CD4-positive, CD25-positive, alpha-beta regulatory T cell (primary cell): ENCODE measurements around the gene IMMP2L. TPM values are rescaled to one million over a fixed set of nuclear protein-coding genes. Genes with fewer than 3 reads are reported as not detected.

Source experiments
- ATAC-seq, 2 donors: fragments of 150-1000 bp; cut with Tn5 transposase; one replicate each; pipeline ENCODE4 v1.10.0; 2021; ENCODE audit warnings: low read depth in 2 of 2, moderate number of reproducible peaks in 2 of 2, moderate library complexity in 1 of 2
- DNase-seq, 3 donors: peaks; one replicate each; pipeline versions ENCODE4 v3.0.0 to v3.0.0-alpha.2; 2012 to 2022; ENCODE audit warnings: mixed read lengths in 1 of 3
- H3K27ac ChIP-seq: one replicate; pipeline ENCODE4 v1.7.0; 2013; ENCODE audit warnings: mild to moderate bottlenecking, low read length; ENCODE audit not compliant: insufficient read depth, poor library complexity, severe bottlenecking
- H3K27me3 ChIP-seq: one replicate; pipeline ENCODE4 v1.7.0; 2013; ENCODE audit warnings: low read length; ENCODE audit not compliant: control insufficient read depth, insufficient read depth
- H3K36me3 ChIP-seq: one replicate; pipeline ENCODE4 v1.7.0; 2013; ENCODE audit warnings: mild to moderate bottlenecking, low read length, moderate library complexity; ENCODE audit not compliant: control insufficient read depth, insufficient read depth
- H3K4me1 ChIP-seq: 2 replicates; pipeline ENCODE4 v1.7.0; 2013; ENCODE audit warnings: mild to moderate bottlenecking, low read length; ENCODE audit not compliant: insufficient read depth, control insufficient read depth, poor library complexity, severe bottlenecking
- H3K4me3 ChIP-seq: one replicate; pipeline ENCODE4 v1.7.0; 2013; ENCODE audit warnings: low read depth, mild to moderate bottlenecking, low read length, moderate library complexity
- H3K9me3 ChIP-seq, 2 experiments: 1 replicate in 1 of 2; 2 replicates in 1 of 2; pipeline ENCODE4 v1.7.0; 2013; ENCODE audit warnings: low read length in 2 of 2, mild to moderate bottlenecking in 1 of 2, moderate library complexity in 1 of 2; ENCODE audit not compliant: control insufficient read depth in 2 of 2
- H3K27ac Mint-ChIP-seq, 3 donors: one replicate each; pipeline ENCODE4 v1.8.0; 2020 to 2022; ENCODE audit warnings: mild to moderate bottlenecking in 3 of 3, mixed read lengths in 3 of 3, moderate library complexity in 2 of 3
- H3K27me3 Mint-ChIP-seq: one replicate; pipeline ENCODE4 v1.8.0; 2022; ENCODE audit warnings: mild to moderate bottlenecking, mixed read lengths
- H3K36me3 Mint-ChIP-seq: one replicate; pipeline ENCODE4 v1.8.0; 2020; ENCODE audit warnings: mixed read lengths
- H3K4me1 Mint-ChIP-seq, 4 donors: one replicate each; pipeline ENCODE4 v1.8.0; 2020 to 2022; ENCODE audit warnings: mixed read lengths in 4 of 4, mild to moderate bottlenecking in 1 of 4
- H3K4me3 Mint-ChIP-seq, 4 donors: one replicate each; pipeline ENCODE4 v1.8.0; 2020 to 2022; ENCODE audit warnings: mild to moderate bottlenecking in 4 of 4, mixed read lengths in 4 of 4, moderate library complexity in 3 of 4
- H3K9me3 Mint-ChIP-seq, 7 donors: one replicate each; pipeline ENCODE4 v1.8.0; 2020 to 2022; ENCODE audit warnings: mixed read lengths in 7 of 7, mild to moderate bottlenecking in 3 of 7, moderate library complexity in 2 of 7
- polyA plus RNA-seq, 4 donors: library from polyadenylated mRNA; unstranded; fragments of 300-500 nt; fragmentation: Illumina TruSeq; gene quantifications; one replicate each; pipeline ENCODE4 v1.2.3, GENCODE V29; 2021
- total RNA-seq: library from RNA; stranded (reverse); gene quantifications from one replicate; pipeline ENCODE4 v1.2.3, GENCODE V29; 2022

IMMP2L gene
- total and polyA plus RNA-seq, 5 donors from 2014 or later, result 8.9 to 23.8 (median 17.1) TPM

- Histone ChIP-seq H3K4me1 (no peaks in the 10 kb centered on the region), H3K36me3 (no peaks in the 10 kb centered on the region), H3K9me3 (no peaks in the 10 kb centered on the region), H3K4me3 (no peak overlapping the region), H3K27ac (no peak overlapping the region), H3K27me3 (no peaks in the 10 kb centered on the region)
- no peaks in the 10 kb centered on the region for H3K27me3 Mint-ChIP-seq
- ATAC-seq (no peak), DNase-seq (no peak)
- H3K4me3 Mint-ChIP-seq, result no peak overlapping the region
- no peak overlapping the region for H3K27ac Mint-ChIP-seq
- H3K4me1 Mint-ChIP-seq, result peaks cover 0 to 3% (median 0%) of the 10 kb centered on the region in 4 donors
- peaks cover 7% of the 10 kb centered on the region for H3K36me3 Mint-ChIP-seq
- H3K9me3 Mint-ChIP-seq, result peaks cover 0 to 2% (median 0%) of the 10 kb centered on the region in 7 donors
Measured at GRCh38 chr7:111483078-111483477, 79.2 kb downstream of the IMMP2L start.

DNA sequence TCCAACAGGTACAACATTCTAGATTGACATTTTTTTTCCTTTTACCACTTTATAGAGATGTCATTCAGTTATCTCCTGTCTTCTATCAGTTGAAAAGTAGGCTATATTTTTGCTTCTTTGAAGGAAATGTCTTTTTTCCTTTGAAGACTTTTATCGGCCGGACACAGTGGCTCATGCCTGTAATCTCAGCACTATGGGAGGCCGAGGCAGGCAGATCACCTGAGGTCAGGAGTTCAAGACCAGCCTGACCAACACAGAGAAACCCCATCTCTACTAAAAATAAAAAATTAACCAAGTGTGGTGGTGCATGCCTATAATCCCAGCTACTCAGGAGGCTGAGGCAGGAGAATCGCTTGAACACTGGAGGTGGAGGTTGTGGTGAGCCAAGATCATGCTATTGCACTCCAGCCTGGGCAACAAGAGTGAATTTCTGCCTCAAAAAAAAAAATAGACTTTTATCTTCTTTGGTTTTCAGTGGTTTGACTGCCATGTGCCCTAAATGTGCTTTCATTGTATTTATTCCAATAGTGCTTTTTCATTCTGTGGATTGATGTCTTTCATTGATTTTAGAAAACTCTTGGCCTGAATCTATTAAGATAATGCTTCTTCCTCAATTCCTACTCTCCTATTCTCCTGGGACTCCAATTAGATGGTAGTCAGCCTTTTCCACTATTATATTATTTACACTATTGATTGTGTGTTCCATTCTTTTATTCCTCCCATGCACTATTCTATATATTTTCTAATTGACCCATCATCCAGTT, 84.6 kb downstream of the IMMP2L start:
- Histone ChIP-seq H3K27ac (no peak overlapping the region), H3K9me3 (no peaks in the 10 kb centered on the region), H3K4me1 (no peaks in the 10 kb centered on the region), H3K4me3 (no peak overlapping the region), H3K36me3 (no peaks in the 10 kb centered on the region), H3K27me3 (no peaks in the 10 kb centered on the region)
- peaks cover 11% of the 10 kb centered on the region for H3K36me3 Mint-ChIP-seq
- H3K4me1 Mint-ChIP-seq, result peaks cover 0 to 5% (median 0%) of the 10 kb centered on the region in 4 donors
- no peak for ATAC-seq
- H3K4me3 Mint-ChIP-seq, result no peak overlapping the region
- H3K27ac Mint-ChIP-seq, result no peak overlapping the region
- no peak for DNase-seq
- peaks cover 0 to 2% (median 0%) of the 10 kb centered on the region in 7 donors for H3K9me3 Mint-ChIP-seq
- H3K27me3 Mint-ChIP-seq, result no peaks in the 10 kb centered on the region

GRCh38 chr7:111476586-111477293, 85.6 kb downstream of the IMMP2L start:
- no peaks in the 10 kb centered on the region for H3K27me3 ChIP-seq
- no peak for DNase-seq
- no peaks in the 10 kb centered on the region for H3K9me3 ChIP-seq
- ATAC-seq, result no peak
- H3K27ac ChIP-seq, result no peak overlapping the region
- Mint-ChIP-seq H3K27me3 (no peaks in the 10 kb centered on the region), H3K27ac (no peak overlapping the region), H3K4me3 (no peak overlapping the region), H3K36me3 (peaks cover 7% of the 10 kb centered on the region), H3K4me1 (peaks cover 0 to 5% (median 0%) of the 10 kb centered on the region in 4 donors), H3K9me3 (peaks cover 0 to 2% (median 0%) of the 10 kb centered on the region in 7 donors)
- H3K36me3 ChIP-seq, result no peaks in the 10 kb centered on the region
- no peaks in the 10 kb centered on the region for H3K4me1 ChIP-seq
- H3K4me3 ChIP-seq, result no peak overlapping the region

- Mint-ChIP-seq H3K9me3 (peaks cover 0 to 3% (median 0%) of the 10 kb centered on the region in 7 donors), H3K36me3 (peaks cover 4% of the 10 kb centered on the region)
Measured at GRCh38 chr7:111475959-111476358, 86.3 kb downstream of the IMMP2L start.

GRCh38 chr7:111475419-111475748, 86.9 kb downstream of the IMMP2L start:
- Histone ChIP-seq H3K4me1 (no peaks in the 10 kb centered on the region), H3K9me3 (no peaks in the 10 kb centered on the region), H3K36me3 (no peaks in the 10 kb centered on the region), H3K27ac (no peak overlapping the region), H3K27me3 (no peaks in the 10 kb centered on the region), H3K4me3 (no peak overlapping the region)
- Mint-ChIP-seq H3K27me3 (no peaks in the 10 kb centered on the region), H3K4me3 (no peak overlapping the region), H3K9me3 (peaks cover 0 to 6% (median under 1%) of the 10 kb centered on the region in 7 donors), H3K27ac (no peak overlapping the region), H3K36me3 (peaks cover 4% of the 10 kb centered on the region), H3K4me1 (peaks cover 0 to 2% (median 0%) of the 10 kb centered on the region in 4 donors)
- DNase-seq, result no peak
- ATAC-seq, result no peak

More at GRCh38 chr7:111475959-111476358, 86.3 kb downstream of the IMMP2L start:
- H3K36me3 ChIP-seq, result no peaks in the 10 kb centered on the region
- H3K4me3 Mint-ChIP-seq, result no peak overlapping the region
- peaks cover 0 to 2% (median 0%) of the 10 kb centered on the region in 4 donors for H3K4me1 Mint-ChIP-seq
- no peaks in the 10 kb centered on the region for H3K27me3 ChIP-seq
- no peak overlapping the region for H3K27ac Mint-ChIP-seq
- no peaks in the 10 kb centered on the region for H3K27me3 Mint-ChIP-seq
- no peak for DNase-seq
- no peak overlapping the region for H3K4me3 ChIP-seq
- no peak overlapping the region for H3K27ac ChIP-seq
- no peak for ATAC-seq
- no peaks in the 10 kb centered on the region for H3K4me1 ChIP-seq
- no peaks in the 10 kb centered on the region for H3K9me3 ChIP-seq

GRCh38 chr7:111474723-111475418, 87.4 kb downstream of the IMMP2L start:
- ATAC-seq, result no peak
- H3K36me3 ChIP-seq, result no peaks in the 10 kb centered on the region
- no peaks in the 10 kb centered on the region for H3K27me3 ChIP-seq
- Mint-ChIP-seq H3K4me1 (peaks cover 0 to 2% (median 0%) of the 10 kb centered on the region in 4 donors), H3K9me3 (peaks cover 0 to 6% (median 1%) of the 10 kb centered on the region in 7 donors), H3K27me3 (no peaks in the 10 kb centered on the region), H3K36me3 (peaks cover 4% of the 10 kb centered on the region), H3K27ac (no peak overlapping the region), H3K4me3 (no peak overlapping the region)
- H3K4me1 ChIP-seq, result no peaks in the 10 kb centered on the region
- H3K4me3 ChIP-seq, result no peak overlapping the region
- H3K9me3 ChIP-seq, result no peaks in the 10 kb centered on the region
- no peak for DNase-seq
- H3K27ac ChIP-seq, result no peak overlapping the region

DNA sequence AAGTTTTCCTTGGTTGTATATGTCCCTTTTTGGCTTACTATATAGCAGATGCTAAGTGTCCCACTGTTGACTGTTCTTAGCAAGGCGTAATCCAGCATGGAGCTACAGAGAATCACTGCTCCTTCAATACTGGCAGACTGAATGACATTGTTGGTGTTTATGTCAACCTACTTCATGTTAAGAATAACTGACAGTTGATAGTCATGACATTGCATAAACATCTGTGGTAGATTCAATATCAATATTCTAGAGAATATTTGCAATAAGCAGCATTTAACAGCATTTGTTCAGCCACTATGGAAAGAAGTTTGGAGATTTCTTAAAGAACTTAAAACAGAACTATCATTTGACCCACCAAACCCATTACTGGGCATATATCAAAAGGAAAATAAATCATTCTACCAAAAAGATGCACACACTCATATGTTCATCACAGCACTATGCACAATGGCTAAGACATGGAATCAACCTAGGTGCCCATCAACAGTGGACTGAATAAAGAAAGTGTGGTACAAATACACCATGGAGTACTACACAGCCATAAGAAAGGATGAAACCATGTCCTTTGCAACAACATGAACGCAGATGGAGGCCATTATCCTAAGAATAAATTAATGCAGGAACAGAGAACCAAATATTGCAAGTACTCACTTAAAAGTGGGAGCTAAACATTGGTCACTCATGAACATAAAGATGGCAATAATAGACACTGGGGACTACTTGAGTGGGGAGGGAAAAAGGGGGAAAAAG, 88.7 kb downstream of the IMMP2L start:
- no peaks in the 10 kb centered on the region for H3K4me1 ChIP-seq
- Mint-ChIP-seq H3K36me3 (peaks cover 8% of the 10 kb centered on the region), H3K4me1 (peaks cover 0 to 2% (median 0%) of the 10 kb centered on the region in 4 donors), H3K9me3 (peaks cover 0 to 6% (median 2%) of the 10 kb centered on the region in 7 donors), H3K27ac (no peak overlapping the region), H3K4me3 (no peak overlapping the region), H3K27me3 (no peaks in the 10 kb centered on the region)
- DNase-seq (no peak), ATAC-seq (no peak)
- no peak overlapping the region for H3K27ac ChIP-seq
- no peak overlapping the region for H3K4me3 ChIP-seq
- H3K36me3 ChIP-seq, result no peaks in the 10 kb centered on the region
- H3K27me3 ChIP-seq, result no peaks in the 10 kb centered on the region
- no peaks in the 10 kb centered on the region for H3K9me3 ChIP-seq
